Activated T-cell treated with anti-CD3 and anti-CD28 coated beads, Interleukin-2, amount 50 U/mL, for 1 hour (primary cell): Measurements from ENCODE around the gene EPB41L1.
A peak's percentile ranks its signal among the peaks of the same experiment; 100 is the strongest.

Source experiments
- DNase-seq: peaks from one replicate; pipeline ENCODE4 v3.0.0-alpha.2; 2020

Gene EPB41L1

DNA sequence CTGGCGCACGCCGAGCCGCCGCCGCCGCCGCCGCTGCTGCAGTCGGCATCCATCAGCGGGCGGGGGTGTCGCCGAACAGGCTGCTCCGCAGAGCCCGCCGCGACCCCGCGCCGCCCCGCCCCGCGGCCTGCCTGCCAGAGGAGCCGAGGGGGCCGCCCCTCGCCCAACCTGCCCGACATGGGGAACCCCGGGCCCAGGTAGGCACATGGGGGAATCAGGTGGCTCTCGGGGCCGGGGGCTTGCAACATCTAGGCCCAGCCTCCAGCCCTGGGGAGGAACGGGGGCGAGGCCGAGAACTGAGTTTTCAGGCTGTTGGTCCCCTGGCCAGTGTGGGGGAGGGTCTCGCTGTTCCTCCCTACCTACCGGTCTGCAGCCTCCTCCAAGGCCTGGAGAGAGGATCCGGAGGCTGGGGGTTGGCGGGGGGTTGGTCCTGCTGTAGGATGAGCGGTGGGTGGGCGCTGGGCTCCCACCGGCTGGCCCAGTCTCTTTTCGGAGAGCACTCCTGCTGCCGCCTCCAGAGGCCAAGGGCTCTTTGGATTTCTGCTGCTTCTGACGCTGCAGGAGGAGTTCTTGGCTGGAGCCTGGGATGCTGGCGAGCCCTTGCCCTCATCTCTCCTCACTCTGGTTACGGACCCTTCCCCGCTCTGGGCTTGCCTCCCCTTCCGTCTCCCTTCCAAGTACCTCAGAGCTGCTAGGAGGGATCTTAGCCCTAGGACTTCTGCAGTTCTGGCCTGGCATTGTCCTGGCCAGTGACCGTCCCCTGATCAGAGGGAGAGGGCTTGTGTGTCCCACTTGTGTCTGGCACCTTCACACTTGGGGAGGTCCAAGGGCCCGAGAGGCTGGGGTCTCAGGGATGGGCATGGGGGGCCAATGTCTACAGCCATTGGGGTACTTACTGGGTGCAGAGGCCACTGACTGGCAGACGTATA, at the start of gene EPB41L1:
Gene EPB41L1, plus strand, starts transcription at position 41 of the 929 bp plus-strand sequence. CDS start 19,038 bp downstream, outside the sequence.
- DNase-seq = peak; percentile 32

DNA sequence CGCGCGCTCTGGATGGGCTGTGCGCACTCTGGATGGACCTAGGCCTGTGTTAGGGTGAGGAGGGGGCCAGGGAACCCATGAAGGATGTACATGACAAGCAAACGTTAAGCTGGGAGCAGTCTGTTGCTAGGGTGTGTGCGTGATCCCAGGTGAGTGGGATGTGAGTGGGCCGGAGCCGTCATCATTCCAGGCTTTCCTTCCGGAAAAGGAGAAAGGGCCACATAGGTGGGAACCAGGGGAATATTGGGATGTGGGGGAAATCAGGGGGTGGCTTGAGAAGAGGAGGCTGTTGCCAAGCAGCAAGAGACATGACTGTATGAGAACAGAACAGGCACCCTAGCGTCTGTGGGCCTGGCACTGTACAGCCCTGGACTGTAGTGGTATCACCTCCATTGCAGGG, 49.7 kb upstream of the EPB41L1 start:
- DNase-seq = no peak

DNA sequence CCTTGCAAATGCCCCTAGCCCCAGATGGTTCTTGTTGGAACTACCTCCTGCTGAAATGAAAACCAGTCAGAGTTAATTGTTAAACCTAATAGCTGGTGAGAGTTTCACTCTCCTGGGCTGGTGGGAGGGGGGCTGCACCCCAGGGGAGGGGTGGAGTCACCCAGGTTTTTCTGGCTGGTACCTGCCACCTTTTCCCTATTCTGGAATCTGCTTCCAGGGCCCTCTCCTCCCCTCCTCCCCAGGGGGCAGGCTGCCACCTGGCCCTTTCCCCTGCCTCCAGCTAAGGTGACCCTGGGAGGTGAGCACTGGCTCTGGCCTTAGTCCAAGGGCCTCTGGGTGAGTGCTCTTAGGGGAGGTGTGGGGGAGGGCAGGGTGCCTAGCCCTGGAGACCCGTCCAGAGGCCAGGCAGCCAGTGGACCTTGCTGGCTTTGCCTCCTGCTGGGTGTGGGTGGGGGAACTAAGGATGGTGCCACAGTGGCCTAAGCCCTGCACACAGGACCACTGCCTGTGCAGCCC, 48.8 kb upstream of the EPB41L1 start:
- DNase-seq = no peak

DNA sequence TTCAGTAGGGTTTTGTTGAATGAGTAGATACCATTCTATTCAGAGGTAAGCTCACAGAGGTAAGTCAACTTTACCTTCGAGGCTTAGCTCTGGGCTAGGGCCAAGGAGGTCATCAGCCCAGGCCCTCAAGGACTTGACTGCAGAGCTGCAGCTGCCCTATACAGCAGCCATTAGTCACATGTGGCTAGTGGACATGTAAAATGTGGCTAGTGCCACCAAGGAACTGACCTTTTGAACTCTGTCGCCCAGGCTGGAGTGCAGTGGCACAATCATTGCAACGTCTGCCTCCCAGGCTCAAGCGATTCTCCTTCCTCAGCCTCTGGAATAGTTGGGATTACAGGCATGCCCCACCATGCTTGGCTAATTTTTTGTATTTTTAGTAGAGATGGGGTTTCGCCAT, 47.9 kb upstream of the EPB41L1 start:
- DNase-seq = no peak

DNA sequence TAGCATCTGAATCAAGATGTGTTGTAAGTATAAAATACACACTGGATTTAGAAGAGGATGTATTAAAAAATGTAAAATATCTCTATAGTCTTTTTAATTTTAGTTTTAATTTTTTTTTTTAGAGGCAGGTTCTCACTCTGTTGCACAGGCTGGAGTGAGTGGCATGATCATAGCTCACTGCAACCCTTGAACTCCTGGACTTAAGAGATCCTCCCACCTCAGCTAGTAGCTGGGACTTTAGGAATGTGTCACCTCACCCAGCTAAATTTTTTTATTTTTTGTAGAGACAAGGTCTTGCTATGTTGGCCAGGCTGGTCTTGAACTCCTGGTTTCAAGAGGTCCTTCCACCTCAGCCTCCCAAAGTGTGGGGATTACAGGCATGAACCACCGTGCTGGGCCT, 46.7 kb upstream of the EPB41L1 start:
- no peak for DNase-seq

DNA sequence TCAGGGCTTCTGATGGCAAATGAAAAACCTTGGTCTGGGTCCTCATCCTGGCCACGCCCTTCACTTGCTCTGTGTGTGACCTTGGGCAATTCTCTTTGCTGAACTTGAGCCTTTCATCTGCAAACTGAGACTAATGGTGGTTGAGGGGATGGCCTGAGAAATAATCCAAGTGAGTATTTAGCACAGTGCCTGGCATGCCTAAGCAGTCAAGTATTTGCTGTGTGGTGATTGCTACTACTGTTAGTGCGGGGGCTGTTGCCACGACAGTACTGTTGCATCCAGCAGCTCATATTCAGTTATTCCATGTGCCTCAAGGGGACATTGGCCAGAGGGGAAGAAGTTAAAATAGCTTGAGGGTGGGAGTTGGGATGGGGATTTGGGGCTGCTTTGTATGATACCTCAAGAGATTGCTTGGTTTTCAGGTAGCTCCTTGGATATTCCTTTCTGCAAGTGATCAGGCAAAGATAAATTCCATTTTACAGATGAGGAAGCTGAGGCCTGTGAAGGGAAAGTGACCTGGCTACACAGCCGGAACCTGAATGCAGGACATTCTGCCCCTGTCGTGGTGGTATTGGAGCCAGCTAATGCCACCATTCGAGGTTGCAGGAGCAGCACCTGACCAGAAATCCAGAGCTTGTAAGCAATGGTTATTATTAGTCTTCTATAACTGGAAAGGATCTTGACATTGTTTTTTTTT, 45.1 kb upstream of the EPB41L1 start:
- no peak for DNase-seq

DNA sequence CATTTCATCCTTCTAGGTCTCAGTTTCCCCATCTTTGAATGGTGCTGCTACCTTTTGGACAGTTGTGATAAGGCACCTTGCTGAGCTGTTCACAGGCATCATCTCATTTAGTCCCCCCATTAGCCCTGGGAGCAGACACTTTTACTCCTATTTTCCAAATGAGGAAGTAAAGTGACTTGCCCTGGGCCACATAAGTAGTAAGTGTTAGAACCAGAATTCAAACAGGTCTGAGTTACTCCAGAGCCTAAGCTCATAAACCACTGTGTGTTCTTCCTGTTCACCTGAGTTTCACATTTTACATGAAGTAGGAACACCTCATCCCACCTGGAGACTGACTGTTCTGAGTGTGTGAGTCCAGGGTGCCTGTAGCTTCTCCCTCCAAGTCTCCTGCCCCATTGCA, 43.5 kb upstream of the EPB41L1 start:
- no peak for DNase-seq

DNA sequence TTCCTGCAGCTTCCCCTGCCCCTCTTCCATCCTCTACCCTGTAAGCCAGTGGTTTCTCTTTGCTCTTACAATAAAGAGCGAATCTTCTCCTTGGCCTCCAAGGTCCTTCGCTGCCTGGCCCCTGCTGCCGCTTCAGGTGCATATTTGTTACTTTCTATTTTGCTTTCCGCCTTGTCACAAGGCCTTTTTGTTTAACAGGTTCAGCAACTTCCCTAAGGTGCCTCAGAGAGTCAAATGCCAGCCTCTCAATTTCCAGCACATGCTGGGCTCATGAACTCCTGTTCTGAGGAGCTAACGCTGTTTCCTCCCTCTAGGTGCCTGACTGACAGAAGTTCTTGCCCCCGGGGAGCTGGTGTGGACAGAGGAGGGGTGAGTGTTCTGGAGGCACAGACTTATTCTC, 42.4 kb upstream of the EPB41L1 start:
- no peak for DNase-seq

DNA sequence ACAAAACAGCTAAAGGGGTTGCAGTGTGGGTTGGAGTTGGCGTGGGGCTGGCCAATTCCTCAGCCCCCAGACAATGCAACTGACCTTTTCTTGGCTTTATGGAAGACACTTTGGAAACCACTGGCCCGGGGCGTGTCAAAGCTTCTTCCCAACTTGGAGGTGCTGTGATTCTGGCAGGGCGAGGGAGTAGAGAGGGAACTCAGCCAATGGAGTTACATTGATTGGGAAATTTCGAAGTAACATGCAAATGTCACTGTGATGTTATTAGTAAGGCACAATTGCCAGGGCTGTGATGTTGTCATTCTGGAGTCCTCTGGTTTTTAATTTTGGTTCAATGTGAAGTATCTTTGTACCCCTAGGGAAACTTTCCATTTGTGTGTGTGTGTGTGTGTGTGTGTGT, 41.5 kb upstream of the EPB41L1 start:
- DNase-seq = no peak

DNA sequence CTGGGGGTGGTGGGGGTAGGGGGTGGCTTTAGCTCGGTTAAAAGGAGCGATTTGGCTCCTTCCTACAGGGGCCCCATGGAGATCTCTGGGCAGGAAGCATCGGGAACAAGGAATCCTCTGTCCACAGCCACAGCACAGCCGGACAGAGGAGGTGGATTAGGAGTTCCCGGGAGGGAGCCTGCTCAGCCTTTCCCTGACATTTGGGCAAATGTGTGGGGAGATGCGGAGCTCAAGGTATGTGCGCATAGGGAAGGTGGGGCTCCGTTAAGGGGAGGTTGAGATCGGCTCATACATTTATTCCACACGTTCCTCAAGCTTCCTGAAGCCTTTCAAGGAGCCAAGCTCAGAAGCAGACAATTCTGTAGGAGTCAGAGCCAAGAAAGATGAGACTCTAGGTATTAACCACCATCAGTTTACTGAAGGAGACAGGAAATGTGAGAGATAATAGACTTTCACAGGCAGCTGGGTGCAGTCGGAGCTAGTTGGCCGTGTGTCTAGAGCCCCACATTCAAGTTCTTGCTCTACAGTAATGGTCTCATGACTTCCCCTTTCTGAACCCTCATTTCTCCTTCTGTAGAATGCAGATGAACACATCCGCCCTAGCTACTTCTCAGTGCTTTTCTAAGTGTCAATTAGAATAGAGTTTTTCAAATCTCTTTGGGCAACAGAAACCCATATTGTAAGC, 40.8 kb upstream of the EPB41L1 start:
- no peak for DNase-seq

DNA sequence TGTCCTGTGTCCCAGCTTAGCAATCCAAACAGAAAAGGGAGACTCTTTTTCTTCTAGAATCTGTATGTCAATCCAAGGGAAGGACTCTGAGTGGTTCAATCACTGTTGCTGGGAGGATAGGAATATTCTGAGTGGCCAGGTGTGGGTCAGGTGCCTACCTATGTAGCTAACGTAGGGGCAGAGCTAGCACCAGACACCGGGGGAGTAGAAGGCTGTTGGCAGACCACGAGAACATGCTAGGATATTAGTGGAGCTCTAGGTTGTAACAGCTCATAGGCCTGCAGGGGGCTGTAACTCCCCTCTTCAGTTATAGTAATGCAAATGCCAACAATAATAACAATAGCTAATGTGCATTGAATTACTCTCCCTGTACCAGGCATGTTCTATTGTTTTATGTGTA, 39.8 kb upstream of the EPB41L1 start:
- DNase-seq = no peak

DNA sequence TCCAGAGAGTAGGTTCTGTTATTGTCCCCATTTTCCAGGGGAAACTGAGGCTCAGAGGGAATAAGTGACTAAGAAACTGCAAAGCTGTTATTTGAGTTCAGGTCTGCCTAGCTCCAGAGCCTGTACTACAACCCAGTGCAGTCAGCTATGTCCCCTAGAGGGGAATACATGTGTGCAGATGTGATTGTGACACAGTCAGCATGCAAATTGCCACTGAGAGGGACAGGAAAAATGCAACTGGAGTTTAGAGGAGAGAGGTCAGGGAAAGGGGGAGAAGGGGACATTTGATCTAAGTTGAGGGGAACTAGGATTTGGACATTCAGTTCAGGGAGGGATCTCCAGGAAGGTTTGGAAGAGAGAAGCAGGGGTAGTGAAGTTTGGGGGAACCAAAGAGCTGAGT, 38.6 kb upstream of the EPB41L1 start:
- DNase-seq = no peak

DNA sequence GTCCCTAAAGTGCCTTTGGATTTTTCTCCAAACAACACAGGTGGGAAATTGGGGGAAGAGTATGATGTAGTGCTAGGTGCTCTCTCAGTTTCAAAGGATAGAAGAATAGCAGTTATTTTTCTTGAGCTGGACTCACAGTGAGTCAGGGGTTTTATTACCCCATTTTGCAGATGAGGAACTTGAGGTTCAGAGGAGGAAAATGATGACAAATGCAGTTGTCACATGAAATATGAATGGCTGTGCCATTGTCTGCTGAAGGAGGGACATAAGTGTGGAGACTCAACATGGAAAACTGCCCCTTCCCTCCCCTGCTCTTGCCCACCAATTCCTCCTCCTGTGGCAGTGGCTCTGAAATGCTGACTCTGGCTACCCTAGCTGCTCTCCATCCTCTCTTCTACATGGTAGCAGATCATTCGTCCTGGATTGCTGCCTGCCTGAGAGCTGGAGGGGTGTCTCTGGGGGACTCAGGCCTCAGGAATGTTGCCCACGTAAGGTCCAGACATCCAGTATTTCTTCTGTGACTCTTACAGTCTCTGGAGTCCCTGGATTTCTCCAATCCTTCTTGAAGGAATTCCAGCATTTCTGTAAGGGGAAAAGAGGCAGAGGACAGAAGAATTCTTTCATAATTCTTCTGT, 37.6 kb upstream of the EPB41L1 start:
- no peak for DNase-seq

DNA sequence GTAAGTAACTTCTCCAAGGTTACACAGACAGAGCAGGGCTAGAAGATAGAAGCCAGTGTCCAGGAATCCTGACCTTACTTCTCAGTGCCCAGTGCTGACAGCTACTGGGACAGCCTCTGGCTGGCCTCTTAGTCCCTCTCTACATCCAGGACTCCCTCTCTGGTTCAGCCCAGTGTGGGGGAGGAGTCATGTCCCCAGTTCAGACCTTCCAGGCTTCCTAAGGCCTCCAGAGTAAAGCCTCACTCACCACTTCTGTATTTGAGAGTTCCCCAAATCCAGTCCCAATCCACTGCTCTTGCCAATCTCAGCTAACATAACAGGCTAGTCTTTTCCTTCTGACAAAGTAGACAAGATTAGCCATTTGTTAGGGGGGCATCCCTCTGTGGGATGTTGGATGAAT, 36.9 kb upstream of the EPB41L1 start:
- no peak for DNase-seq

DNA sequence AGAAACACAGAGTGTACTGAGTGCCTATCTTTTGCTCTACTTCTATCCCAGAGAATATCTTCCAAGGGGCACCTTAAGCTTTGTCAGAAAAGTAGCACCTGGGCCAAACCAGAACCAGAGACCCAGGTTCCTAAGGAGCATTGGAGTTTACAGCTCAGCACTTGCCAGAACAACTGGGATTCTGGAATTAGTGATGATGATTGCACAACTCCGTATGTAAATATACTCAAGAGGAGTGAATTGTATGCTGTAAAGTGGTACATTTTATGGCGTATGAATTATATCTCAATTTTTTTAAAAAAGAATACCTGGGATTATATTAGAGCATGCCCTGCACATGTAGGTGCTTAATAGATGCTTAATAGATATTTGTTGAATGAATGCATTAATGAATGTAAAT, 36.2 kb upstream of the EPB41L1 start:
- no peak for DNase-seq

DNA sequence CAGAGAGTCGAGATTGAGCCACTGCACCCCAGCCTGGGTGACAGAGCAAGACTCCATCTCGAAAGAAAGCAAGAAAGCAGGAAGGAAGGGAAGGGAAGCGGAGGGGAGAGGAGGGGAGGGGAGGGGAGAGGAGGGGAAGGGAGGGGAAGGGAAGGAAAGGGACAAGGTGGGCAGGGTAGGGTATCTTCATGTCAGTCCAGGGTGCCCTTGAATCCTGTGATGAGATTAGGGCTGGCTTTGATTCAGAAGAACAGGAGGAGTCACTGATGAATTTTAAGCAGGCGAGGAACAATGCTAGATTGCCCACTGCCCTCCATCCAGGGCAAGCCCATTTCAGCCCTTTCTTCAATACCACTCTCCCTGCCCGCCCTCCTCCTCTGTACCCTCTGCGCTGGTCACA, 35.0 kb upstream of the EPB41L1 start:
- no peak for DNase-seq

DNA sequence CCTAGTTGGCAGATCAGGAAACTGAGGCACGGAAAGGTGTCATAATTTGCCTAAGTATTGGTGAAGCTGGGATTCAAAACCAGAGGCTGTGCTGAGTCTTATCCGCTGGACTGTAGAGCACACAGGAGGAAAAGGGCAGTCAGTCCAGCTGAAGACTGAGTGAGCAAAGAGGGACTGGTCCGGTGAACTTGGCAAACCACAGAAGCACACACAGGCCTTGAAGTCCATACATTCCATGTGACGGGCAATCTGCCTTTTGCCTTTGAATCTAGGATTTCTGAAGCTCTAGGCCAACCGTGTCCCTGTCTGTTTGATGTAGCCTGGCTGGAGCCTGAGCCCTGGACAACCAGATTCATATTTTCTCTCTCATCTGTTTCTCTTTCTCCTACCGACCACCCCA, 34.3 kb upstream of the EPB41L1 start:
- DNase-seq = no peak

DNA sequence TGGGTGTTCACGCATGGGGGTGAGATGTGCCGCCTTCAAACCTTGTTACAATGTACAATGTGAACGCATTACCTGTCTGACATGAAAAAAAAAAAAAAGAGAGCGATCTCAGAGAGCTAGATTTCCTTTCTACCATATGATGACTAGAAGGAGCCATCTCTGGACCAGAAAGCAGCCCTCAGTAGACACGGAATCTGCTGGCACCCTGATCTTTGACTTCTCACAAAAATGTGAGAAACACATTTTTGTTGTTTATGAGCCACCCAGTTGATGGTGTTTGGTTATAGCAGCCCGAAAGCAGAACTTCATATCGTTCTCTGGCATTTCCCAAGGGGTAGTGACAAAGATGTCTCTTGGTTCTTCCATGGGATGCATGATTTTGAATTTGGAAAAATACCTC, 33.5 kb upstream of the EPB41L1 start:
- no peak for DNase-seq

DNA sequence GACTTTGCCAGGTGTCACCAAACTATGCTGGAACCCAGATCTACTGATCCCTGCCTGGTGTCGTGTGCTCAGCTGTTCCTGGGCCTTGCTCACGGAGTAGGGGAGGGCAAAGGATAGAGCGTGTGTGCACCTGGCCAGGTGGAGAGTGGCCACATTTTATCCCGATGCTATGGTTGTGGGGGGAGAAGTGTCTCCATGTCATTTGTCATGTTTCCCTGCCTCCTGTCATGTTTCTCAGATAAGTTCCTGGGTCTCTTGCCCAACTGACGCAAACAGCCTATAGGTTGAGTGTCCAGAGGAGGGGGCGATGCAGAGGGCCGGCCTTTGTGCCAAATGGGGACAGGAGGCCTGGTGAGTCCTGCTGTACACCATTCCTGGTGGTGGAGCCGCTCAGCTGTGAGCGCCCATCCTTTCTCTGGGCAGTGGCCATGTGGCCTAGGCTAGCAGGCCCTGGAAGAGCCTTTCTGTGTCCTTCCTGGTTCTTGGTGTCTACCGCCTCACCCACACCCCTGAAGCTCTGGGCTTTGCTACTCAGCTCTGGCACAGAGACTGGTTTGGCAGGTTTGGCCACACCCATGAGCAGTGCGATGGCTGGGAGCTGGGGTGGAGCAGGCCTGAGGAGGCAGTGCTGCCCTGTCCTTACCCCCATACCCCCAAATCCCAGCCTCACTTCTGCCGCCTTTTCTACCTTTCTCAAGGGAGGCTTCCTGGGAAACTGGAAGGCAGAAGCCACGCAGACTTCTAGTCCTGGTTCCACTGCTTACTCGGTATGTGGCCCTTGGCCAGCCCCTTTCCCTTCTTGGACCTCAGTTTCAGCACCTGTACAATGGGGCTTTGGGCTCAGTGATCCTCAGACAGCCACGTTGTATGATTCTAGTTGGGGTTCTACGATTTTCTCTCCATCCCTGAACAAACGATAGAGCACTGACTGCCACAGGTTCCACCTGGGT, 32.3 kb upstream of the EPB41L1 start:
- no peak for DNase-seq

DNA sequence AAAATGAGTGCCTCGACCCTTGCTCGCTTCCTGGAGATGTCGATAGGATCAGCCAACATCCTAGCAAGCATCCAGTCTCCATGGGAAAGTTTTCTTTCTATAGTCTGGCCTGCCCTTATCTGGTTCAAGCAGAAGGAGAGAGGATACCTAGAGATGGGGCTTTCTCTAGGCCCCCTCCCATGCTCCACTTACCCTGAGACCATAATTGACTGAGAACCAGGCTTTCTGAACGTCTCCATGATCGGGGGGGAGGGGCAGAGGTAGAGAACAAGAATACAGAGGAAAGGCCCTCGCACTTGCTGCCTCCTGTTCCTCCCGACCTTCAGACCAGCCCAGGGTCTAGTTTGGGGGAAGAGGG, 31.6 kb upstream of the EPB41L1 start:
- no peak for DNase-seq

DNA sequence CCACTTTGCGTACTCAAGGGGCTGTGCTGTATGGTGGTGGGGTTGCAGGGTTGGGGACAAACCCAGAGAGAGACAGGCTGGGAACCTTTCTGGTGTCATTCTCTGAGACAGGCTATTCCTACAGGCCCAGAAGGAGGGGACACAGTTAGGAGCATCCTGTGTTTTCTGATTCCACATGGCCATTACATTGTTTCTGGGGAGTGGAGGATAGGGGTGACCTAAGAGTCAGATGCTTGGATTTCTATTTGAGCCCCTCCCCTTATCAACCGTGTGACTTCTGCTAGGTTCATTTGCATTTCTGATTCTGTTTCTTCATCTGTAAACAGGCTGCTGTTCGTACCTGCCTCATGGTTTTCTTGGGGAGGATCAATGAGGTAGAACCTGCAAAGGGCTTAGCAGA, 29.4 kb upstream of the EPB41L1 start:
- no peak for DNase-seq
